ENCODE results near the gene CEACAM5. TPM values are rescaled to one million over a fixed set of nuclear protein-coding genes. Genes with fewer than 3 reads are reported as not detected.

CEACAM5 gene
- total RNA-seq, 2 experiments from 2014 or later: not detected

- peaks cover 22% of the 10 kb centered on the region for H3K4me1 Mint-ChIP-seq (ENCODE audit: low read depth)
- H3K27me3 Mint-ChIP-seq (ENCODE audit: low read depth): peaks cover 59% of the 10 kb centered on the region
- no peaks in the 10 kb centered on the region for H3K9me3 Mint-ChIP-seq (ENCODE audit: insufficient read depth)
- ATAC-seq (peak; percentile 82), DNase-seq (peak; percentile 65)
- no peak overlapping the region for H3K4me3 Mint-ChIP-seq
- CTCF ChIA-PET: interaction anchor here (1.2 to 8.7 kb wide), 6 partner anchors 11 to 68 kb away, joined by 3 to 67 read pairs (median 10); partner anchors contain the start of gene CEACAM6
- H3K36me3 Mint-ChIP-seq (ENCODE audit: low read depth): no peaks in the 10 kb centered on the region
- H3K27ac Mint-ChIP-seq: no peak overlapping the region
- POLR2A ChIA-PET: no interaction called here
Measured at GRCh38 chr19:41774515-41774980, 66.1 kb downstream of the CEACAM5 start.

GRCh38 chr19:41776700-41777099 is 68.3 kb downstream of the CEACAM5 start:
- no peaks in the 10 kb centered on the region for H3K36me3 Mint-ChIP-seq (ENCODE audit: low read depth)
- H3K9me3 Mint-ChIP-seq (ENCODE audit: insufficient read depth): no peaks in the 10 kb centered on the region
- H3K27me3 Mint-ChIP-seq (ENCODE audit: low read depth): peaks cover 62% of the 10 kb centered on the region
- DNase-seq (no peak), ATAC-seq (no peak)
- ChIA-PET CTCF (interaction anchor here (1.2 to 8.7 kb wide), 7 partner anchors 8 to 70 kb away, joined by 3 to 67 read pairs (median 8); partner anchors contain the start of gene CEACAM6), POLR2A (interaction anchor here (1.1 kb wide), 1 partner anchor 9 kb away, joined by 3 read pairs; no protein-coding TSS in a partner anchor)
- peaks cover 22% of the 10 kb centered on the region for H3K4me1 Mint-ChIP-seq (ENCODE audit: low read depth)
- H3K4me3 Mint-ChIP-seq: no peak overlapping the region
- no peak overlapping the region for H3K27ac Mint-ChIP-seq

Other genes starting within 250 kb of the CEACAM5 start
- 10 to 100 TPM; 41.8 to 49.4 TPM for gene CEACAM21, start 132.5 kb upstream of the CEACAM5 start, total RNA-seq
- not detected for gene CEACAM4, start 81.6 kb upstream of the CEACAM5 start, total RNA-seq
- not detected for gene CEACAM7, start 20.4 kb upstream of the CEACAM5 start, total RNA-seq
- gene CEACAM6, start 46.9 kb downstream of the CEACAM5 start, total RNA-seq: not detected
- not detected for gene CEACAM3, start 88.0 kb downstream of the CEACAM5 start, total RNA-seq
- not detected for gene LYPD4, start 136.1 kb downstream of the CEACAM5 start, total RNA-seq
- gene DMRTC2, start 136.4 kb downstream of the CEACAM5 start, total RNA-seq: not detected
- 1,000 to 10,000 TPM; 3,024 to 3,056 TPM for gene RPS19, start 151.6 kb downstream of the CEACAM5 start, total RNA-seq
- gene CD79A, start 168.7 kb downstream of the CEACAM5 start, total RNA-seq: 10 to 100 TPM; 17.4 to 21.5 TPM
- gene ARHGEF1, start 174.6 kb downstream of the CEACAM5 start, total RNA-seq: 100 to 1,000 TPM; 515 to 537 TPM
- 1 to 10 TPM in 1 of 2 experiments, under 1 TPM in 1; 0.84 to 1.1 TPM for gene ERFL, start 219.8 kb downstream of the CEACAM5 start, total RNA-seq

Measured in activated CD8-positive, alpha-beta T cell treated with anti-CD3 and anti-CD28 coated beads, Interleukin-2, amount 10 ng/mL, durations not matched to agents 7 days and 5 days (primary cell).